8988T (cell line): ENCODE results near the gene CAV2.
"Not testable (repeated sequence)": the region's sequence is repeated elsewhere in the genome, so short reads cannot be mapped to it uniquely, and the experiment has no call there.

Experiments
- DNase-seq: peaks from one replicate; pipeline ENCODE4 v3.0.0; 2011

Gene CAV2, protein sequence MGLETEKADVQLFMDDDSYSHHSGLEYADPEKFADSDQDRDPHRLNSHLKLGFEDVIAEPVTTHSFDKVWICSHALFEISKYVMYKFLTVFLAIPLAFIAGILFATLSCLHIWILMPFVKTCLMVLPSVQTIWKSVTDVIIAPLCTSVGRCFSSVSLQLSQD

DNA sequence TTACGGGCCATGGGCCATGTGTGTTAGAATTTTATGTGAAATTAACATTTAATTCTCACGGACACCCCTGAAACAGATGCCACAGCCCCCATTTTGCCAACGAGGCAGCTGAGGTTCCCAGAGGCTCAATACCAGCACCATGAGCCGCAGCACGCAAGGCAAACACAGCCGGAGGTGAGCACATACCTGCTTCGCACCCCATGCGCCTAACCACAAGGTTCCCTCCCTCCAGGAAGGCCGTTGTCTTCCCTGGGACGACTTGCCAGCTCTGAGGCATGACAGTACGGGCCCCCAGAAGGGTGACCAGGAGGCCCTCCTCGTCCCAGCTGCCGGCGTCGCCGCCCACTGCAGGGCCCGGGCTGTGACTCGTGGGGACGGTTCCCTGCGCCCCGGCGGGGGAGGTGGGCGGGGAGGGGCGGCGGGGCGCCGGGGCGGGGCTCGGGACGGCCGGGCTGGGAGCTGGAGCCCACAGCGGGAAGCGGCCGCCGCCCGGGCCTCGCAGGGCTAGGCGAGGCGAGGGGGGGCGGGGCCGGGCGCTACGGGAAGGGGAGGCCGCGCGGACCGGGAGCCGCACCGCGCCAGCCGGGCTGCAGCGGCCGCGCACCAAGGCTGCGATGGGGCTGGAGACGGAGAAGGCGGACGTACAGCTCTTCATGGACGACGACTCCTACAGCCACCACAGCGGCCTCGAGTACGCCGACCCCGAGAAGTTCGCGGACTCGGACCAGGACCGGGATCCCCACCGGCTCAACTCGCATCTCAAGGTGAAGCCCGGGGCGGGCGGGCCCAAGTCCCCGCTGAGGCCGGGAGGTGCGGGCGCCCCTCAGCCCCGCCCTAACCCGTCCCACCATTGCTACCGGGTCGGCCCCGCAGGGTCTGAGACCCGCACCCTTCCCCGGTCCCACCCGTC is at the start of gene CAV2:
Gene CAV2, plus strand, starts transcription at position 571 of the 910 bp plus-strand sequence. Its CDS starts 44 bp downstream, at position 615.
- DNase-seq = peak; percentile 45

DNA sequence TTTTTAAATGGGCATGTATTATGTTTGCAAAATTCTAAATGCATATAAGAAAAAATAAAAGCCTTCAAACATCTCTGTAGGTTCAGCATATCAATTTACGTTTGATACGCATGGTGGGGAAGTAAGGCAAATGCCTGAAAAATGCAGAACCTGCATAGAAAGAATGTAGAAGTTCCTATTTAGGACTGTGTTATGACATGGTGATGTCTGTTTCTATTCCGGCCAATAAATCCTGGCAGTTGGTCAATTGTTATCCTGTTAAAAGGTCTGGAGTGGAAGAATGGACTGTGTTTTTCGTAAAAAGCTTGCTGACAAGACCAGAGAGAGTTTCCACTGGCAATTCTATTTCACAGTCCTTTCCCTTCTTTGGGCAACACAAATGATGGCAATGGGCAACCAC is 49.6 kb upstream of the CAV2 start:
- DNase-seq = no peak

DNA sequence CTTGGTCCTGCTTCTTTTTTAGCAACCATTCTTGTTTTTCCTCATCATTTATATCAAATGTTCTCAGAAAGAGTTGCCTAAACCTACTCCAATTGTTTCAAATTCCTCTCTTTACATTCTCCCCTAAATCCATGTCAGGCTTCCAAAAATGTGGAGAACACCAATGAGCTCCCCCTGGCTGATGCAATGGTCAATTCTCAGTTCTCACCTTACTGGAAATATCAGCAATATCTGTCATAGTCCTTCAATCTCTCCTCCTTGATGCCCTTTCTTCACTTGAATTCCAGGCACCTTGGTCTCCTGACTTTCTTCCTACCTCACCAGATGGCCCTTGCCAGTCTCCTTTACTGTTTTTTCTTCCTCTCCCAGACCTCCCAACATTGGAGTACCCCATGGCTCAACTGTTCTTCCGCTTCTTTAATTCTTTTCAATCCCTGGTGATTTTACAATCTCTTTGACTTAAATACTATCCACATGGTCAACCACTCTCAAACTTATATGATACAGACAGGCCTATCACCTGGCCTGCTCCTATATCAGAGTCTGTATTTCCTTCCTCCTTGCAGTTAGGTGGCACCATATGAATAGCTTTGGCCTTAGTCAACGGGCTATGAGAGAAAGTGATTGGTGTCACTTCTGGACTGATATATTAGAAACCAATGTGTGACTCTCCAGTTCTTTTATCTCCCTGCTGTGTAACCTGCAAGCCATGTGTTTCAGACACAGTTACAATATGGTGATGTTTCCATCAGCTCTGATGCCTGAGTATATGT is 47.4 kb upstream of the CAV2 start:
- DNase-seq = no peak

DNA sequence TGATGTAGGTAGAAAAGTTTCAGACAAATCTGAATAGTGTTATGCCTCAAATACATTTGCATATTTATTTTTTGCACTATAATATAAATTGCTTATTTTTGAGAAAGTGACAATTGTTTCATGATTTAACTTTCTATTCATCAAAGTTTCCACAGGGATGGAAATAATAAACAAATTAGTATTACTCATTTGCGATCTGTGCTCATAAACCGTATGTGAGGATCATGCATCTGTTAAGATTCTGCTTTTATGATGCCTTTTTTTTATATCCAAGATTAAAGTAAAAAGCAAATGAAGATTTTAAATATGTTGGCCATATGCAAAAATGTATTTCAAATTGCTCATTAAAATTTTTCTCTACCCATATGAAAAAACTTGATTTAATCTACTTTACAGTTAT is 45.2 kb upstream of the CAV2 start:
- no peak for DNase-seq

DNA sequence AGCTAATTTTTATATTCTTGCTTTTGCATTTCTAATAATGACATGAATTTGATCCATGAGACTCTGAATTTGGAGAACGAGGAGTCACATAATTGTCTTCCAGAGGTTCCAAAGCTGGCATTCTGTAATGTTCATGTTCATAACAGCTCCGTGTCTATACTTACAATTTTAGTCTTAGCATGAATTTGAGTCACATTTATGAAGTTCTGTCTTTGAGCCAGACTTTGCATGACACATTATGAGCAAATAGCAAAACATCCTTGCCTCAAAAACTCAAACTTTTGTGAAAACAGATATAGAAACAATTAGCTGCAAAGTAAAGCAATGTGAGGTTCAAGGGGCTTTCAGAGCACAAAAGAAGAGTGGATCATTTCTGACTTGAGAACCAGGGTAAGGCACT is 44.5 kb upstream of the CAV2 start:
- no peak for DNase-seq

DNA sequence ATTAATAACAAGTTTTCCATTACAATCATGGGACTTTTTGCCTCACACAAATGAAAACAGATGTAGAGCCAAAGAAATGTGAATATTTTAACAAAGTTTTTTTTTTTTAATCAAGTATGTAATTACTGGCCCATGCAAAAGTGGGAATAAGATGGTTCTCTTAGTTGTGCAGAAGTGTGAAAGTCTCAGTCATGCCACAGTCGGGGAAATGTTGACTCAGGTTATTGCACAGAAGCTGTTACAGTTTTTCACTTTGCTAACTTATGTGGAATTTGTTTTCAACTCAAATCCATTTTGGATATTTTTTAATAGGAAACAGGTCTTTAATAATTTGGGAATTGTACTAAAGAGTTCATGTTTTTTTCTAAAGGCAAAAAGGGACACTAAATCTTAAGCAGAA is 44.0 kb upstream of the CAV2 start:
- DNase-seq = no peak

DNA sequence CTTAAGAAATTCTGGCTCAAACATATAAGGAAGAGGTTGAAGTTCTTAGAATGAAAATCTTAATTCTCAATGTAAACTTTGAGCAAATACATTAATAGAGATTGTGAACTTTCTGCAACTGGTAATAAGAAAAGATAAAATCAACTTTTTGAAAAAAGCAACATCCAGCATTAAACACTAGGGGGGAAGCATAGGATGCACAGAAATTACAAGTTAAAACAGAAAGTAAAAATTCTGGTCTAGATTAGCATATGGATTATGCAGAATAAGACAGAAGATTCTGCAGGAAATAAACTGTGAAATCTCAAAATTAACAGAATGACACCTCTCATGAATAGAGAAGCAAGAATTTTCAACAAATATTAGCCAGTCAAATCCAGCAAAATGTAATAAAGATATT is 38.0 kb upstream of the CAV2 start:
- no peak for DNase-seq

DNA sequence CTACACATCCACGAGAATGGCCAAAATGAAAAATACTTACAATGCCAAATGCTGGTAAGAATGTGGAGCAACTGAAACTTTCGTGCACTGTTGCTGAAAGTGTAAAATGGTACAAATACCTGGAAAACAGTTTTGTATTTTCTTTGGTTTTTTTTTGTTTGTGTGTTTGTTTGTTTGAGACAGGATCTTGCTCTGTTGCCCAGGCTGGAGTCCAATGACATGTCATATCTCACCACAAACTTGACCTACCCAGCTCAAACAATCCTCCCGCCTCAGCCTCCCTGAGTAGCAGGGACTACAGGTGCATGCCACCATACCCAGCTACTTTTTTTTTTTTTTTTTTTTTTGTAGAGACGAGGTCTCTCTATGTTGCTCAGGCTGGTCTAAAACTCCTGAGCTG is 35.6 kb upstream of the CAV2 start:
- DNase-seq = no peak

DNA sequence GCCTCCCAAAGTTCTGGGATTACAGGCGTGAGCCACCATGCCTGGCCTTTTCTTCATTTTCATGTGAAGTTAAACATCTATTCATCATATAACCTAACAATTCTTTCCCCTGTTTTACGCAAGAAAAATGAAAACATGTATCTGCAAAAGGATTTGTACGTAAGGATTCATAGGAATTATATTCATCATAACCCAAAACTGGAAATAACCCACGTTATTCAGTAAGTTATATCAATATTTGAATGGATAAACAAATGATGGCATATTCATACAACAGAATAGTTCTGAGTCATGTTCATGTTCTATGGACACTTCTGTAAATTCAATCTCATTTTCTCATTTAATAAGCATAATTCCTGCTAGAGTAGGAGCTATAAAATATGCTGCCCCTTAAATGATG is 35.2 kb upstream of the CAV2 start:
- no peak for DNase-seq

DNA sequence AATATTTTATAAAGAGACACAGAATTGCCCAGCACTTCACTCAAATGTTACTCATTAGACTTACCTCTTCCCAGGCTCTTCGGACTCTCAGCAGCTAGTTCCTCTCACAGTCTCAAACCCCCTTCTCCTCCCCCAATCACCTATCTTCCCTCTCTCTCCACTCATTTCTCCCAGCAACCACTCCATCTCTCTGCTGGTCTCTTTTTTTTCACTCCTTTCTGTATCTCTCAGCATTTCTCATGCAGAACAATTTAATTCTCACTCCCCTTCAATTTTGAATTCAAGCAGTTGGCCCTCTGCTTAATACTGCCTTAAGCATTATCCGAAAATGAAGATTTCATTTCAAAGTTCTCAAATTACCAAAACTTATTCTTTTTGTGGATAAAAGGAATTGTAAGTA is 34.4 kb upstream of the CAV2 start:
- DNase-seq = no peak

DNA sequence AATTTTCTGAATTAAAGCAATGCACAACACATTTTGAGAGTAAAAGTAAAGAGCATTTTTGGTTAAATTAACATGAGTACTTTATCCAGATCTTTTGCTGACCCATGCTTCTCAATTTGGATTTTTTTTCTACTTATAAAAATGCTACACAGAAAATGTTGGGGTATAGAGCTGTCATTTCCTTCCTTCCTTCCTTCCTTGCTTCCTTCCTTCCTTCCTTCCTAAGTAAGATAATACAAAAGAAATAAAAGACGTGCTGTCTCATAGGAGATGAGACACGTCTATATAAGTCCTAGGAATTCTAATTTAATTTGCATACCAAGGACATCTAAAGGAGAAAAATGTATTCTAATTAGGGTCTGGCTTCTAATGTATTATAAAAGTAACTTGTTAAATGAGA is 31.0 kb upstream of the CAV2 start:
- no peak for DNase-seq

DNA sequence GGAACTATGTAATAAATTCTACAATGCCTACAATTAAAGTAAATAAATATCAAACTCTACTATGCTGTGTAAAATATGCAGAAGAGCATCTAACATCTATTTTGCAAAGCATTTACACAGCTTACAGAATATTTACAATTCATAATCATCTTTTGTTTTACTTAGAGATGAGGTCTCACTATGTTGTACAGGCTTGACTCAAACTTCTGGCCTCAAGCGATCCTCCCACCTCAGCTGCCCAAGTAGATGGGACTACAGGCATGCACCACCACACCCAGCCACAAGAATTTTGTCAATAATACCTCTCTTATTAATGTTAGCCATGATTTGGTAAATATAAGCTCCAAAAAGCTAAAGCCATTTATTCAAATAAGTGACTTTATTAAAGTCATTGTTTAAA is 21.9 kb upstream of the CAV2 start:
- DNase-seq = no peak

DNA sequence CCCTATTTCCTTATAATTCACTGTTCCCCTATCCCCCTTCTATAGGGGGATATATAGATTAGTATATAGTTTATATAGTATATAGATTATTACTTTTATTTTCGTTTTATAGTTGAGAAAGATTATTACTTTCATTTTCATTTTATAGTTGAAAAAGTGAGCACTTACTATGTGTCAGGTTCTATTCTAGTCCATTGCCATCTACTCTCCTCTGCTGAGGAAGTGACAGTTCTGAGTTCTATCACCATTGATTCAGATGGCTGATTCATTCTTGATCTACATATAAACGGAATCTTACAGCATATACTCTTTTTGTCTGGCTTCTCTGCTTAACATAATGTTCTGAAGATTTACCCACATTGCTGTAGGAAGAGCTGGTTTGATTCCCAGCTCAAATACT is 20.7 kb upstream of the CAV2 start:
- no peak for DNase-seq

DNA sequence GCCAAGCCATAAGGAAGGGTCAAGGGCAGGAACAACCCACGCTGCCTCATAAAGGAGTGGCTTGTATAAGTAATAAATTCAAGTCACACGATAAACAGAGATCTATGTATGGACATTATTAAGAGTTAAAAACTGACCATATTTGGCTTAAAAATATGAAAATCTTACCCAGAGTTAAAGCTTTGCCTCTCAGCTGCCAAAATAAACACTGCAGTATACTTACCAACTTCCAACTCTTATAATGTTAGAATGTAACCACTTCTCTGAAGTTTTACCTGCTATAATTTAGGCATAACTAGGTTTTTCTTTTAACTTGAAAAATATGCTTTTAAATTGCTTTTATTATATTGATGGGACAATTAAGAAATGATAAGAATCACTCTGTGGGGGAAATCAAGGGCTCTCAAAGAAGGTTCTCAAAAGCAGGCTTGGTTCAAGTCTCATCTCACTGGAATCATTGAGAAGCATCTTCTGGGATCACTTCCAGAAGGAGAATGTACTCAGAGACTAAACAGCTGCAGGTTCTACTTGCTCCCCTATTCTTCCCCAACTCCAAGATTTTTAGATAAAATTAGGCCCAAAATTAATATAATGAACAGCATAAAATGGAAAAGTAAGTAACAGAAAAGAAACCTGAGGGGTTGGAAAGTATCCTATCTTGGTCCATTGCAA is 16.1 kb upstream of the CAV2 start:
- no peak for DNase-seq

DNA sequence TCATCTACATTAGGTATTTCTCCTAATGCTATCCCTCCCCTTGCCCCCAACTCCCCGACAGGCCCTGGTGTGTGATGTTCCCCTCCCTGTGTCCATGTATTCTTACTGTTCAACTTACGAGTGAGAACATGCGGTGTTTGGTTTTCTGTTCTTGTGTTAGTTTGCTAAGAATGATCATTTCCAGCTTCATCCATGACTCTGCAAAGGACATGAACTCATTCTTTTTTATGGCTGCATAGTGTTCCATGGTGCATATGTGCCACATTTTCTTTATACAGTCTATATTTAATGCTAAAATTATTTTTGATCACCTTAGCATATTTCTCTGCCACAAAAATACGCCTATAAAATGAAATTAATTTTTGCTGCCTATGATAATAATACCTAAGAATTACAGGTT is 15.1 kb upstream of the CAV2 start:
- not testable (repeated sequence) for DNase-seq

DNA sequence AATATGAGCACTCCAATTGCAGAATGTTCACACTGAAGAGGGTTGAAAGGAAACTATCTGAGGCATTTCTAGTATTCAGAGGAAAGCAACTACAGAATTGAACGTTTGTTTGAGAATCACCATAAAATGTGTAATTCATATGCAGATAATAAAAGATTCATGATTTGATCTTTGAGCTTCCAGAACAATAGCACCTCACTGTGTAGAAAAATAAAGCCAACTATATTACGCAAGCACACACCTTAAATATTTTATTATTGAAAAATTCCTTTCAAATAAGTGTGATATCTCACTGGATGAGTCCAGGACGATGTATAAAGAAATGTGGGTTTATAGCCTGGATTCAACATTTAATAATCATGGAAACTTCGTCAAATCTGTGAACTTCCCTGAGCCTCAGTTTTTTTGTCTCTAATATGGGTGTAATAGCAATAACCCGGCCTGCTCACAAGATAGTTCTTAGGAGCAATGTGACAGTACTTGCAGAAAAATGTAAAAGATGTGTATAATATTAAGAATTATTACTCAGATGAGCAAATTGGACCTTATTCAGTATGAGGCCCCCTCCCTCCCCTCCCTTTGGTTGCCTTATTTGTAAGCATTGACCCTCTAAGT is 11.5 kb upstream of the CAV2 start:
- DNase-seq = no peak

DNA sequence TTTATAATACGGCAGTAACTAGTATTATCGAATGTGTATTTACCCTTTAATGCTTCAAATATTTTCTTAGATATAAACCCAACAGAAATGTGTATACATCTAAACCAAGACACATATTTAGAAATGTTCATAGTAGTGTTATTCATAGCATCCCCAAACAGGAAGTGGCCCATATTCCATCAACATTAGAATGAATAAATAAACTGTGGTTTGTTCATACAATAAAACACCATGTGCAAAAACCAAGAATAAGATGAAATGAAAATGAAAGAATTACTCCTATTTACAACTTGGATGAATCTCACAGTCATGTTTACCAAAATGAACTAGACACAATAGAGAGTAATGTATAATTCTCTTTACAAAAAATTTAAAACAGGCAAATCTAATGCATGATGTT is 9.2 kb upstream of the CAV2 start:
- DNase-seq = no peak

DNA sequence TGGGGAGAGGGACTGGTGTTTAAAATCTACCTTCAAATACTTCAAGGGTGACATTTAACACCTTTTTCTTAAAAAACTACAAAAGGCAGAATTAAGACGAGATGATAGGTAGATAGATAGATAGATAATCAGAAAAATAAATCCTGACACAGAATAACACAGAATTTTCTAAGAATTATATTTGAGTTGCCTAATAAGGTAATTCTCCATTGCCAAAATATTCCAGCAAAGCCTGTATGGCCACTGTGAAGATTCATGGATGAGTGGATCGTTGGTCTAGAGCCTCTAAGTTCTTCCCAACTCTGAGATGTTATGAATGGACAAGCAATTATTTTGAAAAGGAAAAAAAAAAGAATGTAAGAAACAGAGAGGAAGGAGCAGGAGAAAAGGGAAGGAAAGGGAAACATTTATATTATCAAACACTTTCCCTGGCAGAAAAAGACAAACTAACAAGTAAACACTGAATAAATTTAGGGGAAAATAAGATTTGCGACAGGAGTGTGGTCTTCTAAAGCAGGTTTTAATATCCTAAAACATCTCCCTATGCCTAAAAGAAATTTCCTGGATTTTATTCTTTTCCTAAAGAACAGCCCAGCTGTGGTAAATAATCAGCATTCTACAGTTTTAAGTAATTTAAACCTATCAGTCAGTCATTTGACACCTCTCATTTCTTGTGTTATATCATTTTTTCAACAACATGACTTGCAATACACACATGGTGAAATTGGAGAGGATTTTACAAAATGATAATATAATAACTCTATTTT is 7.5 kb upstream of the CAV2 start:
- no peak for DNase-seq

DNA sequence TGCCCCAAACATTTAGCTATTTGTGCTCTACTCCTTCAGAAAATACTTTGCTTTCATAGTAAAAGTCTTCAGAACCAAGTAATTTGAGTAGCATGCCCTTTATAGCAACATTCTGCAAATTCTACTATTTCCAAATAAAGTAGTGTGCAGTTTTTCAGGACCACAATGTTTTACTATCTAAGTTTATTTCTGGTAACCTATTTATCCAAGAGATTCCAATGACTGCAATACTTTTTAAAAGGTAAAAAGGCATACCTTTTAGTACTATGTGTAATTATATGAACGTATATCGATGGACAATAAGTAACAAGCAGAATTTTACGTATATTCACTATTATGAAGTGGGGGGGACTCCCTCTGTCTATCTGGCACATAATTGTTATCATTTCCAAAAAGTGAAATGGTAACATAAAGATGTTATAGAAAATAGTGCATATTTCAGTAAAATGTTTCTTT is 6.9 kb upstream of the CAV2 start:
- DNase-seq = no peak

DNA sequence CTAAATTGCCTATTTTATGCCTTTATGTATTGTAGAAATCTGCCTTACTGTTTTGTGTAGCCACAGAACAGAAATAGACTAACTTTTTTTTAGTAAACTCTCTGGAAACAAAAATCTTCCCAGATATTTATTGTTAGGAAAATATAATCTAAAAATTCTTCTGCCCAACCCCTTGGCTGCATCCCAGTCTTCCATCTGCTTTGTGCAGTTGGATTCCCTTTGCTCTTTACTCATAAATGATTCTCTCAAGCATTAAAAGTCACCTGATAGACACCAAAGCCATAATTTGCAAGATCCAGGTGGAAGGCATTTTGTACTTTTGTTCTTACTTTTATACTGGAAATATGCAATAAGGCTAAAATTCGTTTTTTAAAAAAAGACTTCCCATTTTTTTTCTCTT is 6.1 kb upstream of the CAV2 start:
- no peak for DNase-seq

DNA sequence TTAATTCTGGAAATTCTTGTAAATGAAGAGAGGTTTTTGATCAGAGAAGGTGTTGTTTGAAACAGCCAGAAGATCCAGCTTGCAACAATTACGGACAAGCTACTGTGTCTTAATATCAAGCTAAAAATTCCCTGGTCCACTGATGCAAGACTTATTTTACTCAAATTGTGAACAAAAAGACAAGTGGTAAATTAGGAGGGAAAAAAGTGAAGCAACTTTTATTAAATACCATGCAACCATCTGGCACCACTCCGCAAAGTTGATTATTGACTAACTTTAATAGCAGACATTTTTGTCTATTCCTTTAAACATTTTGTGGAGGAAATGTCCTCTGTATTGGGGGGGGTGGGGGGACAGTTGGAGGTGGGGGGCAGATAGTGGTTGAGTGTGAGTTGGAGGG is 5.1 kb upstream of the CAV2 start:
- DNase-seq = no peak

DNA sequence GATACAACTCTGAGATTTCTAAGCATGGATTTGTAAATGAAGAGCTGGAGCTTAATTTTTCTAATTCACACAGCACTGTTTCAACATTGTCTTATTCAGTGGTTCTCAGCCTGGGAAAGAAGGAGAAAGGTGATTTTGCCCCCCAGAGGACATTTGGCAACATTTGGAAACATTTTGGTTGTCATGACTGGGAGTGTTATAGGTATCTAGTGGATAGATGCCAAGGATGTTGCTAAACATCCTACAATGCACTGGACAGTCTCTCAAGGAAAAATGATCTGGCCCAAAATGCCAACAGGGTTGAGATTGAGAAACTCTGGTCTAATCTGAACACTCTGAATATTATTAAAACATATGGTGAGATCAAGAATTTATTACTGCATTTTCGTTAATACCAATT is 3.8 kb upstream of the CAV2 start:
- DNase-seq = no peak
